Endothelial cell of umbilical vein (primary cell): ENCODE measurements around the gene ABCB10. TPM values are rescaled to one million over a fixed set of nuclear protein-coding genes. Genes with fewer than 3 reads are reported as not detected.

Experiments used
- BruUV-seq: library from RNA; stranded (reverse); fragments of 400-500 nt; replicated peaks from 2 replicates; lab custom pipeline; 2021; lab: Mats Ljungman, UMichigan
- CTCF ChIA-PET: fragments of 300-600, 350-600 bp; sonication (Branson Sonifier 250); formaldehyde crosslinking; loops from one replicate; lab custom pipeline; 2021; ENCODE audit warnings: antibody characterized with exemption, inconsistent platforms; lab: Charles Lee
- POLR2A ChIA-PET: fragments of 300-600, 350-600 bp; sonication (Branson Sonifier 250); formaldehyde crosslinking; loops from one replicate; lab custom pipeline; 2021; ENCODE audit warnings: antibody characterized with exemption, inconsistent platforms; lab: Charles Lee
- DNase-seq: peaks from one replicate; pipeline ENCODE4 v3.0.0-alpha.2; 2011; ENCODE audit warnings: low read depth, low spot score
- FAIRE-seq: peaks from 2 replicates; lab custom pipeline; 2011; peaks lifted over from hg19 to GRCh38; lab: Jason Lieb, UNC
- H2AFZ ChIP-seq: 2 replicates; pipeline ENCODE4 v1.6.0; 2012; ENCODE audit warnings: low read depth, low read length, control low read depth, inconsistent platforms
- H3K27ac ChIP-seq: 2 replicates; pipeline ENCODE4 v1.5.1; 2011; ENCODE audit warnings: low read depth, mild to moderate bottlenecking, control low read depth, low read length, moderate library complexity; ENCODE audit not compliant: insufficient read depth
- H3K27me3 ChIP-seq, 2 experiments: 2 replicates each; pipeline versions ENCODE4 v1.6.0 to v1.6.1; 2011; ENCODE audit warnings: low read length in 2 of 2, mixed read lengths in 1 of 2; ENCODE audit not compliant: control insufficient read depth in 2 of 2, insufficient read depth in 2 of 2
- H3K36me3 ChIP-seq, 2 experiments: 2 replicates in 1 of 2; 3 replicates in 1 of 2; pipeline ENCODE4 v1.5.1; 2011; ENCODE audit warnings: low read length in 2 of 2, mild to moderate bottlenecking in 1 of 2, moderate library complexity in 1 of 2; ENCODE audit not compliant: control insufficient read depth in 2 of 2, insufficient read depth in 2 of 2; ENCODE audit errors: extremely low read depth in 1 of 2
- H3K4me1 ChIP-seq: 3 replicates; pipeline ENCODE4 v1.5.1; 2011; ENCODE audit warnings: mild to moderate bottlenecking, low read length; ENCODE audit not compliant: control insufficient read depth, insufficient read depth; ENCODE audit errors: extremely low read depth
- H3K4me2 ChIP-seq: 2 replicates; pipeline ENCODE4 v1.6.1; 2011; ENCODE audit warnings: low read length, control low read depth, mixed read lengths; ENCODE audit not compliant: insufficient read depth
- H3K4me3 ChIP-seq, 3 experiments: fragments of 200-600 bp in 1 of 3; sonication (generic), shearing (Covaris generic) in 1 of 3; replicated peaks in 1 of 3; 2 replicates each; pipeline ENCODE4 v1.5.1; 2011 to 2016; ENCODE audit warnings: control low read depth in 3 of 3, low read length in 3 of 3, mild to moderate bottlenecking in 2 of 3, inconsistent platforms in 1 of 3, low read depth in 1 of 3, moderate library complexity in 1 of 3; ENCODE audit not compliant: insufficient read depth in 1 of 3
- H3K79me2 ChIP-seq: 2 replicates; pipeline ENCODE4 v1.6.0; 2012; ENCODE audit warnings: low read length, inconsistent platforms; ENCODE audit not compliant: control insufficient read depth, insufficient read depth
- H3K9ac ChIP-seq: replicated peaks from 2 replicates; pipeline ENCODE3; 2011; ENCODE audit warnings: low read length, control low read depth; ENCODE audit not compliant: insufficient read depth; ENCODE audit errors: extremely low read depth
- H3K9me1 ChIP-seq: replicated peaks from 3 replicates; pipeline ENCODE4 v1.6.0; 2011; ENCODE audit warnings: mild to moderate bottlenecking, low read length; ENCODE audit not compliant: control insufficient read depth, insufficient read depth; ENCODE audit errors: extremely low read depth
- H3K9me3 ChIP-seq: replicated peaks from 2 replicates; pipeline ENCODE4 v1.5.1; 2012; ENCODE audit warnings: low read length, inconsistent platforms; ENCODE audit not compliant: control insufficient read depth, insufficient read depth
- H4K20me1 ChIP-seq: replicated peaks from 2 replicates; pipeline ENCODE3; 2011; ENCODE audit warnings: mild to moderate bottlenecking, low read length; ENCODE audit not compliant: control insufficient read depth, insufficient read depth; ENCODE audit errors: extremely low read depth
- CTCF ChIP-seq, 2 donors: IDR thresholded peaks; 1 replicate in 1 of 2; 2 replicates in 1 of 2; pipeline ENCODE4 v1.5.1; 2011; ENCODE audit warnings: low read length in 2 of 2, mild to moderate bottlenecking in 2 of 2, moderate library complexity in 2 of 2, control low read depth in 1 of 2, inconsistent platforms in 1 of 2, low read depth in 1 of 2; ENCODE audit not compliant: insufficient read depth in 1 of 2; ENCODE audit errors: extremely low read depth in 1 of 2
- EZH2 ChIP-seq: IDR thresholded peaks from 2 replicates; pipeline ENCODE4 v1.6.1; 2012; ENCODE audit warnings: borderline replicate concordance, low read depth, mild to moderate bottlenecking, moderate library complexity, low read length, inconsistent platforms; ENCODE audit not compliant: severe bottlenecking
- FOS ChIP-seq: IDR thresholded peaks from 2 replicates; pipeline ENCODE4 v1.6.1; 2011; ENCODE audit warnings: mild to moderate bottlenecking, low read length, moderate library complexity, borderline replicate concordance; ENCODE audit not compliant: insufficient read depth
- GATA2 ChIP-seq: IDR thresholded peaks from 2 replicates; pipeline ENCODE4 v1.7.0; 2011; ENCODE audit warnings: low read depth, mild to moderate bottlenecking, moderate library complexity, mixed read lengths, low read length; ENCODE audit not compliant: insufficient read length, insufficient read depth
- JUN ChIP-seq: IDR thresholded peaks from 2 replicates; pipeline ENCODE4 v1.6.1; 2011; ENCODE audit warnings: borderline replicate concordance, low read depth; ENCODE audit not compliant: insufficient read length, insufficient read depth
- MAX ChIP-seq: IDR thresholded peaks from 2 replicates; pipeline ENCODE4 v1.6.1; 2011; ENCODE audit not compliant: insufficient read depth, insufficient read length
- MYC ChIP-seq: IDR thresholded peaks from one replicate; pipeline ENCODE4 v1.6.1; 2011; ENCODE audit warnings: mild to moderate bottlenecking, low read depth, low read length
- POLR2A ChIP-seq: IDR thresholded peaks from 2 replicates; pipeline ENCODE4 v1.6.1; 2012; ENCODE audit warnings: low read depth, mild to moderate bottlenecking, control low read depth, low read length
- POLR2AphosphoS5 ChIP-seq: IDR thresholded peaks from 2 replicates; pipeline ENCODE4 v1.6.1; 2012; ENCODE audit warnings: low read depth, mild to moderate bottlenecking, control low read depth, low read length, moderate library complexity; ENCODE audit not compliant: insufficient read depth
- dilution Hi-C: fragments of 300-500 bp; cut with MboI; formaldehyde crosslinking; loops from one replicate; pipeline ENCODE4 v1.15.0; 2019; ENCODE audit warnings: low sequenced_read_pairs; ENCODE audit not compliant: extremely low pct_ligation_motif_present
- intact Hi-C: fragments of 100-400 bp; cut with micrococcal nuclease; formaldehyde crosslinking; loops from one replicate; pipeline ENCODE4 v1.10.0; 2022
- polyA plus RNA-seq, 4 experiments: library from polyadenylated mRNA; depleted of rRNA in 3 of 4; stranded (reverse) in 3 of 4; unstranded in 1 of 4; fragments of >200 nt; gene quantifications; 2 replicates each; pipeline versions ENCODE4 v1.2.1 to v1.2.3, GENCODE V29; 2011 to 2012; ENCODE audit warnings: missing spikeins in 1 of 4
- total RNA-seq: library from RNA; stranded (reverse); gene quantifications from 2 replicates; pipeline ENCODE4 v1.2.3, GENCODE V29; 2021

The ABCB10 gene
- total and polyA plus RNA-seq, 2 donors (not counting 3 experiments of a cell fraction or from before 2014, with no cell fraction given) = 6.0 to 19.4 TPM

- TF ChIP-seq FOS (no peak), MAX (no peak), JUN (no peak), POLR2AphosphoS5 (no peak), GATA2 (no peak), EZH2 (no peak), MYC (no peak)
- H2AFZ ChIP-seq = no peak overlapping the region
- intact Hi-C loops = loop anchor here (5.0 kb wide), 1 partner anchor 234 kb away; the partner anchor contains the start of gene RAB4A
- FAIRE-seq (no peak), DNase-seq (no peak)
- H3K4me3 ChIP-seq = peak overlapping the region in 1 of 3 experiments; percentile 93
- H3K36me3 ChIP-seq = no peaks in the 10 kb centered on the region
- no peaks in the 10 kb centered on the region for H4K20me1 ChIP-seq
- no TSS peak for BruUV-seq
- H3K9ac ChIP-seq = peak overlapping the region; percentile 93
- ChIA-PET CTCF (interaction anchor here (2.5 to 2.8 kb wide), 2 partner anchors 25 kb away, joined by 6 to 10 read pairs; no protein-coding TSS in a partner anchor), POLR2A (interaction anchor here (0.6 kb wide), 1 partner anchor 51 kb away, joined by 3 read pairs; no protein-coding TSS in a partner anchor)
- peaks cover 19% of the 10 kb centered on the region for H3K79me2 ChIP-seq
- H3K4me1 ChIP-seq = peaks cover 14% of the 10 kb centered on the region
- no peaks in the 10 kb centered on the region for H3K27me3 ChIP-seq
- H3K9me3 ChIP-seq = no peaks in the 10 kb centered on the region
- peak overlapping the region; percentile 97 for H3K4me2 ChIP-seq
- H3K9me1 ChIP-seq = no peaks in the 10 kb centered on the region
- no peak overlapping the region for H3K27ac ChIP-seq
- dilution Hi-C loops = no loop called here
Measured at GRCh38 chr1:229506633-229507032, 51.9 kb downstream of the ABCB10 start.

- Histone ChIP-seq H3K27ac (no peak overlapping the region), H3K4me1 (no peaks in the 10 kb centered on the region), H3K4me3 (no peak overlapping the region), H3K36me3 (peaks cover 12 to 20% of the 10 kb centered on the region in 2 experiments), H3K9ac (no peak overlapping the region), H3K79me2 (no peaks in the 10 kb centered on the region), H2AFZ (no peak overlapping the region), H3K27me3 (no peaks in the 10 kb centered on the region), H3K4me2 (no peak overlapping the region), H3K9me3 (no peaks in the 10 kb centered on the region), H3K9me1 (no peaks in the 10 kb centered on the region), H4K20me1 (no peaks in the 10 kb centered on the region)
- intact Hi-C loops (no loop called here), dilution Hi-C loops (no loop called here)
- no TSS peak for BruUV-seq
- TF ChIP-seq GATA2 (no peak), MAX (no peak), CTCF (IDR thresholded peaks at IDR 0.05; ENCODE audit: extremely low read depth in 1 of 2, insufficient read depth in 1 of 2, low read depth in 1 of 2, low read length in 2 of 2) (no peak), MYC (no peak), FOS (no peak), POLR2AphosphoS5 (no peak), POLR2A (no peak), EZH2 (no peak), JUN (no peak)
- ChIA-PET POLR2A (no interaction called here), CTCF (interaction anchor here (1.0 to 1.5 kb wide), 2 partner anchors 19 to 237 kb away, joined by 3 to 5 read pairs; no protein-coding TSS in a partner anchor)
- no peak for FAIRE-seq
- no peak for DNase-seq
Measured at GRCh38 chr1:229495782-229496181, 62.7 kb downstream of the ABCB10 start.
